Renal pelvis (tissue), 12 donors: ENCODE results near the gene DPYSL4. TPM values are rescaled to one million over a fixed set of nuclear protein-coding genes. Genes with fewer than 3 reads are reported as not detected.

ENCODE experiments used
- DNase-seq: peaks from one replicate; pipeline ENCODE4 v3.0.0-alpha.2; 2013
- long read RNA-seq, 16 experiments: transcript quantifications; one replicate each; lab custom pipeline, GENCODE V29; 2026
- polyA plus RNA-seq, 3 donors: library from polyadenylated mRNA; unstranded; fragments of 120-200 nt; gene quantifications; one replicate each; pipeline ENCODE4 v1.2.1, GENCODE V29; 2013; ENCODE audit not compliant: insufficient read length in 3 of 3

DPYSL4 gene
- 10 to 100 TPM; 15.4 to 22.3 (median 18.3) TPM for polyA plus RNA-seq
- long read RNA-seq, donor 1, partial matches to known transcripts: 0 of 1 reads
- long read RNA-seq, donor 1, other reads (novel, unspliced or antisense): 0 of 1 reads
- long read RNA-seq, donor 2, partial matches to known transcripts: 0 of 2 reads
- long read RNA-seq, donor 2, other reads (novel, unspliced or antisense): 0 of 2 reads
- long read RNA-seq, donor 3, partial matches to known transcripts: 0 of 7 reads
- long read RNA-seq, donor 3, other reads (novel, unspliced or antisense): 0 of 7 reads
- long read RNA-seq, donor 4, transcript DPYSL4-201 (14 exons, 2,729 nt): major isoform, 6 of 7 reads
- long read RNA-seq, donor 4, partial matches to known transcripts: 0 of 7 reads
- long read RNA-seq, donor 4, other reads (novel, unspliced or antisense): 0 of 7 reads
- long read RNA-seq, donor 5, partial matches to known transcripts: 0 of 2 reads
- long read RNA-seq, donor 5, other reads (novel, unspliced or antisense): 0 of 2 reads
- long read RNA-seq, donor 6, partial matches to known transcripts: 0 of 3 reads
- long read RNA-seq, donor 6, other reads (novel, unspliced or antisense): 0 of 3 reads
- long read RNA-seq, donor 7, transcript DPYSL4-201 (14 exons, 2,729 nt): major isoform, 6 of 8 reads
- long read RNA-seq, donor 7, partial matches to known transcripts: 0 of 8 reads
- long read RNA-seq, donor 7, other reads (novel, unspliced or antisense): 0 of 8 reads
- long read RNA-seq, donor 8, partial matches to known transcripts: 0 of 4 reads
- long read RNA-seq, donor 8, other reads (novel, unspliced or antisense): 0 of 4 reads
- long read RNA-seq, donor 9, partial matches to known transcripts: 0 of 4 reads
- long read RNA-seq, donor 9, other reads (novel, unspliced or antisense): 0 of 4 reads
- long read RNA-seq, donor 10, partial matches to known transcripts: 0 of 2 reads
- long read RNA-seq, donor 10, other reads (novel, unspliced or antisense): 0 of 2 reads
- long read RNA-seq, donor 11, partial matches to known transcripts: 0 of 2 reads
- long read RNA-seq, donor 11, other reads (novel, unspliced or antisense): 0 of 2 reads
- long read RNA-seq, donor 12, partial matches to known transcripts: 0 of 4 reads
- long read RNA-seq, donor 12, other reads (novel, unspliced or antisense): 0 of 4 reads
- long read RNA-seq, donor 13: 0 reads
- long read RNA-seq, donor 14: 0 reads
- long read RNA-seq, donor 15, transcript DPYSL4-201 (14 exons, 2,729 nt): major isoform, 5 of 5 reads
- long read RNA-seq, donor 15, partial matches to known transcripts: 0 of 5 reads
- long read RNA-seq, donor 15, other reads (novel, unspliced or antisense): 0 of 5 reads
- long read RNA-seq, donor 16, transcript DPYSL4-201 (14 exons, 2,729 nt): major isoform, 5 of 6 reads
- long read RNA-seq, donor 16, partial matches to known transcripts: 0 of 6 reads
- long read RNA-seq, donor 16, other reads (novel, unspliced or antisense): 0 of 6 reads

- no peak for DNase-seq
These were observed at the start of gene DPYSL4 for GRCh38 chr10:132186488-132187429. TSS of gene DPYSL4 (plus strand) at chr10:132186948. CDS start at chr10:132187064, 116 bp downstream.

DNA sequence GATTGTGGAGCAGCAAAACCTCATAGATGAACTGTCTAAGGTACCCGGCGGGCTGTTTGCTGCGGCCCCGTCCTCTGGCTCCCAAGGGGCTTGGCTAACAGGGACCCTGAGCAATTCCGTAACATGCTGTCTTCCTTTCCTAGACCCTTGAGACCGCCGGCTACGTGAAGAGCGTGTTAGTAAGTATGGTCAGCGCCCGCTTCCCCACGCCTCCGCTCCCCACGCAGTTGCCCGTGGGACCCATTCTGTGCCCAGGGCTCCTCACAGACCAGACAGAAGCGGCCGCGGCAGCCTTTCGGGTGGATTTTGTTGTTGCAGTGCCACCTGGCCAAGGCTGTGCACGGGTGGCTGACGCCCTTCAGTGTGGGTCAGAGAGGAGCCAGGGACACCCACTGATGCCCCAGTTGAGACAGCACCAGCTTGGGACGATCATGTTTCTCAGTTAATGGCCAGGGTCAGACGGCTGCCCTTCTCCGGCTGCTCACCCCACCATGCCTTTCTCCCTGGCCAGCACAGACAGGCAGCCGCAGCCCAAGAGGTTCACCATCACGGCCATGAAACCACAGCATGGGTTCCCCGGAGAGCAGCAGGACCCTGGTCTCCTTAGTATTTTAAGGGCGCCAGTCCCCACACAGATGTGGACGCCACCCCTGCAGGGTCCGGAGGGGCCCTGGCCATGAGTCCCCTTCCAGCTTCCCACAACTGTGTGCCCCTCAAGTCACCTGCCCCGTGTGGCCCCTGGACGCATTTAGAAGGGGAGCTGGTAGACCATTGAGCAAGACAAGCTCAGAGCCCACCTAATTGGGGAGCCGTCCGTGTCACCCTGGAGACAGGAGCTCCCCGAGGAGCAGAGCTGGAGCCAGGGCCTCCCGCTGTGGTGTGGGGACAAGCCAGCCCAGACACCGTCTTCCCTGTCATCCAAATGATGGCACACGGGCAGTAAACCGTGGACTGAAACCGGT is 49.4 kb upstream of the DPYSL4 start:
- peak; percentile 42 for DNase-seq

GRCh38 chr10:132138133-132138532 is 48.6 kb upstream of the DPYSL4 start:
- DNase-seq: no peak

- DNase-seq: no peak
These were observed 48.2 kb upstream of the DPYSL4 start for GRCh38 chr10:132138596-132138995.

DNA sequence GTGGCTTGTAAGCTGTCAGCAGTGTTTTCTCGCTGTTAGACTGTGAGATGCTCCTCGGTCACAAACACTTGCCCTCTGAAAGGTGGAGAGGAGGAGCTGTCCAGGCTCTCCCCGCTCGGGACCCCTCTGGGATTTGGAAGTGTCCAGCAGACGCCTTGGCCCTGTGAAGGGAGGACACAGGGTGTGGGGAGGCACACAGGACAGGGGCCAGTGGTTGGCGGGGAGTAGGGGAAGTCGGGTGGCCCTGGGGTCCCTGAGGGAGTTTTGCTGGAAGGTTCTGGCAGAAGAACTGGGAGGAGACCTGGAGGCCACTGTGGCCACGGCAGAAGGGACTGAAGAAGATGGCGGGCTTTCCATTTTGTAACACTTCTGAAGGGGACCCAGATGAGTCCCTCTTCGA is 47.2 kb upstream of the DPYSL4 start:
- DNase-seq: no peak

DNA sequence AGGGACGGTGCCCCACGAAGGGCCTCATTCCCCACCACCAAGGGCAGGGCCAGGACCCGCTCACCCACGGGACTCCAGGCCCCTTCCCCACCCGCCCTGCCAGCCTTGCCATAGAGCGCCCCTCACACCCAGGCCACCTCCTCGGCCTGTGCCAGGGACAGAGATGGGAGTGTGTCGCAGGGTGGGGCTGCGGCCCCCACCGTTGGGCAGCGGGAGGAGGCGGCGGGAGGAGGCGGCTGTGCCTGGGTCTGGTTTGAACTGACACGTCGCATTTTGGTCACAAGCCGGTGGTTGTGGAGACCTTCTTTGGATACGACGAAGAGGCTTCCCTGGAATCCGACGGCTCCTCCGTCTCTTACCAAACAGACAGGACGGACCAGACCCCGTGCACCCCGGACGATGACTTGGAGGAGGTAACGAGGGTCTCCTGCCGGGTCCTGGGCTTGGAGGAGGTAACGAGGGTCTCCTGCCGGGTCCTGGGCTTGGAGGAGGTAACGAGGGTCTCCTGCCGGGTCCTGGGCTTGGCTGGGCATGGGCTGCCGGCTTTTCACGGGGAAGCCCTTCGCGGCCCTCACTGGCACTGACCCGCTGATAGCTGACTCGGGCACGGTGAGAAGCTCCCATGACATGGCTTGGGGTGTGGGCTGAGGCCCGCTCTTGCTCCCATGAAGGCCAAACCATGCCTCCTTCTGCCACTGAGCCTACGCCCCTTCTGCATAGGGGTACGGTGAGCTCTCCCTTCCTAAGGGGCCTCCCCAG is 46.4 kb upstream of the DPYSL4 start:
- no peak for DNase-seq

DNA sequence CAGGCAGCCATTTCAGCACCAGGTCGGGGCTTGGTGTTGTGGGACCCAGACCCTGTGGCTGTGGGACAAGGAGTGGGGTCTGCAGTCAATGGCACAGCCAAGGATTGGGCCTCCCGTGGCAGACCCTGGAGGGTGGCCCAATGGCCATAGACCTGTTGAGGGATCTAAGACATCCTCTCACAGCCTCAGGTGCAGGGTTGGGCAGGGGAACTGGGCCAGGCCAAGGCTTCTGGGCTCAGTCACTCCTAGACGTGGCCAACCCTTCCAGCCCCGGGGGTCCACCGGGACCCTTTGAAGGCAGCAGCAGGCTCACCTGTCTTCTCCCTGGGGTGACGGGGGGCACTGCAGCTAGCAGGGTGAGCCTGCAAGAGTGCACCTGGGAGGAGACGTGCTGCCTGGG is 45.7 kb upstream of the DPYSL4 start:
- no peak for DNase-seq

GRCh38 chr10:132141526-132142395 is 45.0 kb upstream of the DPYSL4 start:
- no peak for DNase-seq

- DNase-seq: no peak
These were observed 44.2 kb upstream of the DPYSL4 start for GRCh38 chr10:132142396-132143161.

DNA sequence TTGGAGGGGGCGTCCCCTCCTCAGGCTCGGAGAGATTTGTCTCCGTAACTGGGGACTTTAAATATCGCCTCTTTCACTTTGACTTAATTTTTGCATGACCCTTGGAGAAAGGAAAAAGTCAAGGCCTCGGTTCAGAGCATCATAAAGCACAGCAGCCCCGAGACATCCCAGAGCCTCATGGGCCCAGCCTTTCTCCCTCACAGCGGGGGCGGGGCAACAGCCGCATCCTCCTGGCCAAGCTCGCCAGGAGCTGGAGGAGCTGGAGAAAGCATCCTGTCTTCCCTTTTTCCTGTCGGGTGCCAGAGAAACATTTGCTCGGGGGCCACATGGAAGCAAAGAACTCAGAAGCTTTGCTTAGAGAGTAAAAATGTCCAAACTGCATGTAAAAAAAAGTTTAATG is 43.6 kb upstream of the DPYSL4 start:
- DNase-seq: no peak

DNA sequence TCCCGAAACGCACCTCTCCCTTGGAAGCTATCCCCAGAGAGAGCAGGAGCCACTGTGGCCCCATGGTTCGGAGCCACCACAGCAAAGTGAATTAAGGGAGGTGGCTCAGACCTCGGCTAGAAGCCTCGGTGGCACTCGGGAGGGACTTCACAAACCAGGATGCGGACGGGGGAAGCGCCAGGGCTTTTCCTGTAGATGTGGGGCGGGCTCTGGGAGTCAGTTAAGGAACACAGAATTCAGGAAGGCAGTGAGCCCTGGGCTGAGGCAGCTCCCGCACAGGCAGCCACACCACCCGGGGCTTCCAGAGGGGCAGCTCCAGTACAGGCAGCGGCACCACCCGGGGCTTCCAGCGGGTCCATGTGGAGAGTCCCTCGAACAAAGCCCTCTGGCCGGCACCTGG is 42.7 kb upstream of the DPYSL4 start:
- DNase-seq: no peak

DNA sequence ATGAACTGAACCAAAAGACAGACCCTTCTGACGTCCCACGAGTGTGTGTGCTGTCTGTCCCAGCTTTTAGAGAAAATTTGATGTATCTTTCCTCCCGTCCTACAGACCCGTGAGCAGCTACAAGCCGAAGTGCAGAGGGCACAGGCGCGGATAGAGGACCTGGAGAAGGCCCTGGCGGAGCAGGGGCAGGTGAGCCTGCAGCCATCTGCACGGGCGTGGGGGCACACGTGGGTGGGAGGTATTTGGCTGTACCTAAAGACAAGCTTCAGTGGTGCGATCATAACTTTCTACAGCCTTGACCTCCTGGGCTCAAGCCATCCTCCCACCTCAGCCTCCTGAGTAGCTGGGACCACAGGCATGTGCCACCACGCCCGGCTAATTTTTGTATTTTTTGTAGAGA is 41.7 kb upstream of the DPYSL4 start:
- DNase-seq: no peak

DNA sequence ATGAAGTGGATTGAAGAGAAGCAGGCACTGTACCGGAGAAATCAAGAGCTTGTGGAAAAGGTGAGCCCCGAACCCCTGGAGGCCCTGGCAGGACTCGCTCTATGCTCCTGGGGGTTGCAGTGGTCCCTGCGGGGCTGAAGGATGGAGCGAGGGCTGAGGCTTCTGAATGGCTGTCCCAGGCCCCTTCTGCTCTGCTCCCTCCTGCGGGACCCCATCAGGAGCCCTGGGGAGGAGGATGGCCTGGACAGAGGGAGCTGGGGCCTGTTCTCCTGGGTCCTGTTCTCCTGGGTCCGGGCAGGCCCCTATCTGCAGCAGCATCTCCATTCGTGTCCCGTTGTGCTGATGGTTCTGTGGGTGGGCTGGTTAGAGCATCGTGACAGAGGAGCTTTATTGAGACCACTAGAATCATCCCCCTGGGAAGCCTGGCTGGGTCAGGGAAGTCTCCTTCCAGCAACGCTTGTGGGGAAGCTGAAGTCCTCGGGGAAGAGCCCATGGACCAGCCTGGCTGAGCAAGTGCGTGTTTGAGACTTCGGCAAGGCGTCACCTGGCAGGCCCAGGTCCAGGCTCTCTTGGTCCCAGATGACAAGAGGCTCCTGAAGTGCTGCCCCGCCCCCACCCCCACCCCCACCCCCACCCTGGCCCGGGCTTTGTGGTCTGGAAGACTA is 41.1 kb upstream of the DPYSL4 start:
- DNase-seq: no peak

DNA sequence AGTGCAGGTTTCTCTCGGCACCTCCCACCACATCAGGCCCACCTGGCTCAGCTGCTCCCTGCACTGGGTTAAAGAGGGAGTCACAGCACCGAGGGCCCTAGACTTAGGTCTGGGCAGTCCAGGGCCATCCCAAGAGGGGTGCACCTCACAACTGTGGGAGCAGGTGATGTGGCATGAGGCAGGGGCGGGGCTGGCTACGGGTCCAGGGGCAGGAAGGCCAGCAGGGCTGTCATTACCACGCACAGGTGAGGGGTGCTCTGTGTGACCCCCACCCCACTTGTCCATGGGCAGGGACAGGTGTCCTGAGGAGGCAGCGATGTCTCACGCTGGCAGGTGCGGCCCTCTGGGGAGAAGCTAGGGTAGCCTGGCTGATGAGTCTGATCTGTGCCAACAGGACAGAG is 40.5 kb upstream of the DPYSL4 start:
- DNase-seq: no peak

DNA sequence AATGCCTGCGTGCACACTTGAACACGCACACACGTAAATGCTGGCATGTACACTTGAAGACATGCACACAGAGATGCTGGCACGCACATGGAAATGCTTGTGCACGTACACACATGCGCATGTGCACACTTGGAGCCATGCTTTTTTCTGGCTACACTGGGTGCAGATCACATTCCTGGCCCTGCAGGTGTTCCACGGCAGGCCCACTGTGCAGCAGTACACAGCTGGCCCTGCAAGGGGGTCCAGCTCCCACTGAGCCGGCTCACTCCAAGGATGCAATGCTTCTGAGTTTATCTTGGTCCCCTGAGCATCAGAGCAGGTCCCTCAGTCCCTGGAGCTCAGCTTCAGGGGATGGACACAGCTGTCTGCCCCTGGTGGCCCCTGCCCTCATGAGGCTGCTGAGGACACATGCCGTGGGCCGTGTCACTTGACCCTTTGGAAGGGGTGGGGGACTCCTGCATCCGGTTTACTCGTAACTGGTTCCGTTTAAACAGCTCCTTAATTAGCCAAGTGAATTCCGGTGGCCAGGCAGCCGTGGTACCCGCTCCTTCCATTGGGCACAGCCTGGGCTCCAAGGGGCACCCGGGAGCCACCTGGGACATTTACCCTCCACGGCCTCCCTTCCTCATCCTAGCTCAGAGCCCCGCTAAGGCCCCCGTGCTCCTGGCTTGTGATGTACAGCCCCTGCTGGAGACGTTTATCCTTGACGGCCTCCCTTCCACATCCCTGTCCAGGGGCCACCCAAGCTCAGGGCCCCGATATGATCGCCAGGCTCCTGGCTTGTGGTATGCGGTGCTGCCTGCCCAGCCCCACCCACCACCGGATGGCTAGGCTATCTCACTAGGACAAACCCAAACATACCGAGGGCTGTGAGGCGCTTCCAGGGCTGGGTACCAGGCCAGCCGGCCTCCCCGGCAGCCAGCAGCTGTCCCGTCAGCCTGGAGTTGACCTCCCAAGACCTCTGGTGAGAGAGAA is 39.5 kb upstream of the DPYSL4 start:
- no peak for DNase-seq
